Measurements from ENCODE around the gene ITIH4. TPM values are rescaled to one million over a fixed set of nuclear protein-coding genes. Genes with fewer than 3 reads are reported as not detected.

Gene ITIH4
- total and polyA plus RNA-seq, 2 of the 13 experiments (the other 11 are each of a cell fraction or from before 2014, with no cell fraction given) = 2.7 to 5.3 TPM

GRCh38 chr3:52831500-52832301 lies 1.2 kb upstream of the ITIH4 start (continued):
- TF ChIP-seq ZNF687 (CRISPR knock-in tag; IDR thresholded peaks at IDR 0.05) (peak; percentile 55), ZSCAN25 (CRISPR knock-in tag; IDR thresholded peaks at IDR 0.05) (peak; percentile 47; the same call in 1 of the 2 replicates), ZNF83 (CRISPR knock-in tag; IDR thresholded peaks at IDR 0.05; ENCODE audit: borderline replicate concordance) (no peak), FOXA3 (CRISPR knock-in tag; IDR thresholded peaks at IDR 0.05) (no peak), TARDBP (CRISPR knock-in tag; IDR thresholded peaks at IDR 0.05) (no peak)

GRCh38 chr3:52829906-52830463 lies 487 bp downstream of the ITIH4 start:
- in situ Hi-C loops (cut with HindIII; ENCODE audit: extremely low pct_ligation_motif_present, low pct_unique_long_range_greater_than_20kb) (no loop called here), intact Hi-C loops (cut with micrococcal nuclease; ENCODE audit: unreplicated experiment) (loop anchor here (2.0 to 10.0 kb wide), 2 partner anchors 15 to 55 kb away; partner anchors contain the start of genes ITIH1 and NEK4)
- Histone ChIP-seq H3K9me3 (ENCODE audit: low read length) (no peaks in the 10 kb centered on the region), H4K20me1 (ENCODE audit: insufficient read depth, low read length) (no peaks in the 10 kb centered on the region), H3K79me2 (ENCODE audit: insufficient read depth, low read length) (no peaks in the 10 kb centered on the region), H3K36me3 (replicated peaks in 1 of 2; ENCODE audit: control insufficient read depth in 1 of 2, insufficient read depth in 2 of 2, low read length in 2 of 2) (no peaks in the 10 kb centered on the region), H3K4me2 (ENCODE audit: low read depth, low read length) (peak overlapping the region; percentile 86), H3K4me3 (replicated peaks in 1 of 3; ENCODE audit: insufficient read depth in 1 of 3, low read depth in 2 of 3, low read length in 3 of 3) (peak overlapping the region in 2 of 3 experiments; percentile 25 to 60; a peak in 5 of 6 replicates), H2AFZ (ENCODE audit: low read length) (peak overlapping the region; percentile 18), H3K27me3 (ENCODE audit: control insufficient read depth in 1 of 2, insufficient read depth in 2 of 2, low read length in 2 of 2) (no peaks in the 10 kb centered on the region), H3K27ac (ENCODE audit: extremely low read length, insufficient read depth, low read length) (no peak overlapping the region), H3K9ac (ENCODE audit: insufficient read depth, low read depth, low read length) (no peak overlapping the region), H3K4me1 (ENCODE audit: insufficient read depth, low read length) (peaks cover 78% of the 10 kb centered on the region)
- FAIRE-seq (no peak), DNase-seq (ENCODE audit: low spot score) (no peak), ATAC-seq (no peak)
- POLR2A ChIA-PET = interaction anchor here (0.6 to 1.6 kb wide), 4 partner anchors 9 to 59 kb away, joined by 3 to 4 read pairs (median 4); partner anchors contain the start of gene NEK4
- TSS peak; percentile 47 for BruUV-seq (replicated peaks)
- CTCF ChIA-PET (ENCODE audit: low intra/inter-chr PET ratio, low total read pairs) = no interaction called here
- 23% methylated on average over 5 of the region's 10 CpGs for WGBS (ENCODE audit: low lambda C conversion rate)
- peak; percentile 76 to 78 for TF ChIP-seq MAFK (conservative IDR thresholded peaks at IDR 0.05 in 1 of 2, IDR thresholded peaks at IDR 0.05 in 1 of 2; ENCODE audit: low read length in 2 of 2)
- 0 out of 2 replicates have a peak, but pooled peaks have one; percentile 25 for TF ChIP-seq ZNF800 (CRISPR knock-in tag; IDR thresholded peaks at IDR 0.05)
- TF ChIP-seq ZFAT (CRISPR knock-in tag; conservative IDR thresholded peaks at IDR 0.05) = no peak
- TF ChIP-seq MAFF (IDR thresholded peaks at IDR 0.05; ENCODE audit: low read depth, low read length) = peak; percentile 59
- TF ChIP-seq TERF1 (CRISPR knock-in tag; IDR thresholded peaks at IDR 0.05) = no peak

Data from HepG2 (cell line).